ENCODE measurements around the gene FAAP20.

DNA sequence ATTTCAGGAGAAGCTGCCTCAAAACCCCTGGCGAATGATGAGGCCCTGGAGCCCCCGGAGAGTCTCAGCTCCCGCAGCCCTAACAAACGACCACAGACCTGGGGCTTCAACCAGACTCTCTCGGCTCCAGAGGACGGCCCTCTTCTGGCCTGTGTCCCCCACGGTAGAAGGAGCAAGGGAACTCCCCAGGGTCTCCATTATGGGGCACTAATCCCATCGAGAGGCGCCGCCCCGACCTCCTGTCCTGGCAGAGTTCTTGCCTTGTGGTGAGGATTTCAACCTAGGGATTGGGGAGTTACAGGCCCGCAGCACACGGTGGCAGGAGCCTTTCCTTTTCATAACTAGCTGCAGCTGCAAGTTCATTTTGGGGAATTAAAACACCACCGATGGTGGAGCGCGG lies 6.2 kb downstream of the FAAP20 start:
- TF ChIP-seq ZNF274 (IDR thresholded peaks at IDR 0.05; ENCODE audit: low read depth, low read length) (no peak), SUZ12 (IDR thresholded peaks at IDR 0.05; ENCODE audit: extremely low read depth, insufficient read depth, insufficient read length) (no peak), YY1 (IDR thresholded peaks at IDR 0.05; ENCODE audit: insufficient read depth, insufficient read length) (no peak)
